HepG2 (cell line): Measurements from ENCODE around the gene SHC1. TPM values are rescaled to one million over a fixed set of nuclear protein-coding genes. Genes with fewer than 3 reads are reported as not detected.
A peak's percentile ranks its signal among the peaks of the same experiment; 100 is the strongest.
"Not testable (repeated sequence)": the region's sequence is repeated elsewhere in the genome, so short reads cannot be mapped to it uniquely, and the experiment has no call there.

ENCODE experiments used
- ATAC-seq: fragments of 200-7000 bp; cut with Tn5 transposase; 3 replicates; pipeline ENCODE4 v1.9.1; 2020; ENCODE audit warnings: mild to moderate bottlenecking, moderate library complexity
- BruUV-seq: library from RNA; stranded (reverse); fragments of 400-500 nt; replicated peaks from 2 replicates; lab custom pipeline; 2021; lab: Mats Ljungman, UMichigan
- CTCF ChIA-PET: fragments of 300-600 bp; formaldehyde crosslinking; extraction: SDS; loops from one replicate; lab custom pipeline; 2021; ENCODE audit warnings: low total read pairs, inconsistent platforms, low intra/inter-chr PET ratio; lab: Yijun Ruan, JAX
- POLR2A ChIA-PET: fragments of 350-600 bp; sonication (Branson Sonifier 250); formaldehyde crosslinking; loops from one replicate; lab custom pipeline; 2020; ENCODE audit warnings: antibody characterized with exemption, inconsistent platforms; lab: Yijun Ruan, JAX
- DNase-seq: peaks from one replicate; pipeline ENCODE4 v3.0.0-alpha.2; 2015; ENCODE audit warnings: low spot score
- FAIRE-seq: peaks from 3 replicates; lab custom pipeline; 2011; peaks lifted over from hg19 to GRCh38; lab: Jason Lieb, UNC
- H2AFZ ChIP-seq: one replicate; pipeline ENCODE4 v1.6.1; 2011; ENCODE audit warnings: low read length, inconsistent platforms
- H3K27ac ChIP-seq: fragments of 300-600 bp; 3 replicates; pipeline ENCODE4 v1.8.0; 2011; ENCODE audit warnings: mixed run types, mild to moderate bottlenecking, mixed read lengths, low read length, inconsistent platforms; ENCODE audit not compliant: insufficient read depth; ENCODE audit errors: extremely low read length
- H3K27me3 ChIP-seq, 2 experiments: fragments of 200-600 bp in 1 of 2; 2 replicates in 1 of 2; 3 replicates in 1 of 2; pipeline versions ENCODE4 v1.6.0 to v1.8.0; 2011; ENCODE audit warnings: low read length in 2 of 2, mild to moderate bottlenecking in 2 of 2, moderate library complexity in 2 of 2, inconsistent platforms in 1 of 2; ENCODE audit not compliant: insufficient read depth in 2 of 2, control insufficient read depth in 1 of 2
- H3K36me3 ChIP-seq, 2 experiments: fragments of 200-600 bp in 1 of 2; replicated peaks in 1 of 2; 2 replicates in 1 of 2; 3 replicates in 1 of 2; pipeline versions ENCODE4 v1.5.1 to v1.8.0; 2011; ENCODE audit warnings: low read length in 2 of 2, inconsistent platforms in 1 of 2; ENCODE audit not compliant: insufficient read depth in 2 of 2, control insufficient read depth in 1 of 2
- H3K4me1 ChIP-seq: 2 replicates; pipeline ENCODE4 v1.5.1; 2012; ENCODE audit warnings: low read length, inconsistent platforms; ENCODE audit not compliant: insufficient read depth
- H3K4me2 ChIP-seq: 2 replicates; pipeline ENCODE4 v1.6.0; 2011; ENCODE audit warnings: low read depth, low read length, inconsistent platforms
- H3K4me3 ChIP-seq, 3 experiments: fragments of 200-600 bp in 1 of 3; sonication (generic), shearing (Covaris generic) in 1 of 3; replicated peaks in 1 of 3; 2 replicates each; pipeline ENCODE4 v1.5.1; 2011 to 2016; ENCODE audit warnings: low read length in 3 of 3, inconsistent platforms in 2 of 3, low read depth in 2 of 3, mild to moderate bottlenecking in 2 of 3, control low read depth in 1 of 3, mixed read lengths in 1 of 3; ENCODE audit not compliant: insufficient read depth in 1 of 3
- H3K79me2 ChIP-seq: one replicate; pipeline ENCODE4 v1.6.1; 2011; ENCODE audit warnings: low read length, inconsistent platforms; ENCODE audit not compliant: insufficient read depth
- H3K9ac ChIP-seq: 2 replicates; pipeline ENCODE4 v1.6.0; 2011; ENCODE audit warnings: mild to moderate bottlenecking, low read depth, low read length, inconsistent platforms; ENCODE audit not compliant: insufficient read depth
- H3K9me3 ChIP-seq: 2 replicates; pipeline ENCODE4 v1.5.1; 2012; ENCODE audit warnings: mild to moderate bottlenecking, low read length
- H4K20me1 ChIP-seq: 2 replicates; pipeline ENCODE4 v1.6.0; 2011; ENCODE audit warnings: inconsistent platforms, mild to moderate bottlenecking, low read length, moderate library complexity; ENCODE audit not compliant: insufficient read depth
- ATF4 ChIP-seq, 2 experiments: fragments of 450-650 bp in 1 of 2; sonication (generic) in 1 of 2; formaldehyde crosslinking; IDR thresholded peaks; 2 replicates each; pipeline versions ENCODE4 v1.5.0 to v1.8.0; 2020 to 2022; ENCODE audit warnings: mild to moderate bottlenecking in 1 of 2, missing genetic modification reagents in 1 of 2
- CEBPB ChIP-seq: IDR thresholded peaks from 2 replicates; pipeline ENCODE4 v1.6.1; 2011; ENCODE audit warnings: low read depth, low read length, improper control_type of control experiment, borderline replicate concordance
- CEBPG ChIP-seq: IDR thresholded peaks from 2 replicates; pipeline ENCODE4 v1.6.1; 2016
- JUNB ChIP-seq: sonication (generic); formaldehyde crosslinking; IDR thresholded peaks from 2 replicates; pipeline ENCODE4 v1.8.0; 2022; ENCODE audit warnings: missing genetic modification reagents, mild to moderate bottlenecking, borderline replicate concordance
- SP4 ChIP-seq: sonication (generic); formaldehyde crosslinking; IDR thresholded peaks from 2 replicates; pipeline ENCODE4 v1.8.1; 2023; ENCODE audit warnings: mild to moderate bottlenecking, missing genetic modification reagents
- TAF1 ChIP-seq: sonication (generic); formaldehyde crosslinking; IDR thresholded peaks from 2 replicates; pipeline ENCODE4 v1.4.0; 2020; ENCODE audit warnings: missing genetic modification reagents
- ZBTB33 ChIP-seq: sonication (generic); formaldehyde crosslinking; IDR thresholded peaks from 2 replicates; pipeline ENCODE4 v1.4.0; 2020; ENCODE audit warnings: missing genetic modification reagents
- ZKSCAN8 ChIP-seq: IDR thresholded peaks from 2 replicates; pipeline ENCODE4 v1.6.1; 2016; ENCODE audit warnings: borderline replicate concordance, missing genetic modification reagents, missing compliant biosample characterization
- ZNF496 ChIP-seq: sonication (generic); formaldehyde crosslinking; IDR thresholded peaks from 2 replicates; pipeline ENCODE4 v1.8.1; 2023; ENCODE audit warnings: mild to moderate bottlenecking, moderate library complexity, missing genetic modification reagents; ENCODE audit not compliant: insufficient replicate concordance
- ZNF749 ChIP-seq: sonication (generic); formaldehyde crosslinking; IDR thresholded peaks from 2 replicates; pipeline ENCODE4 v1.8.0; 2022; ENCODE audit warnings: mild to moderate bottlenecking, missing genetic modification reagents, moderate library complexity, borderline replicate concordance
- WGBS: methylation state at CpG from one replicate; pipeline ENCODE4 v1.1.6; 2017; ENCODE audit warnings: low lambda C conversion rate; 5-methylcytosine and 5-hydroxymethylcytosine counted together
- in situ Hi-C: cut with HindIII; loops from 2 replicates; pipeline ENCODE4 v1.10.0; 2017; ENCODE audit warnings: low pct_unique_long_range_greater_than_20kb; ENCODE audit not compliant: extremely low pct_ligation_motif_present
- intact Hi-C: fragments of 100-400 bp; cut with micrococcal nuclease; formaldehyde crosslinking; loops from one replicate; pipeline ENCODE4 v1.10.0; 2022; ENCODE audit not compliant: unreplicated experiment
- polyA plus RNA-seq, 8 experiments: library from polyadenylated mRNA; depleted of rRNA in 3 of 8; stranded (reverse) in 7 of 8; unstranded in 1 of 8; fragments of >200 nt; fragmentation: Illumina TruSeq in 4 of 8; extraction: Trizol in 4 of 8; gene quantifications; 2 replicates each; pipeline versions ENCODE4 v1.2.1 to v1.2.3, GENCODE V29; 2011 to 2016; ENCODE audit warnings: low read depth in 4 of 8, missing spikeins in 1 of 8, mixed read lengths in 1 of 8; ENCODE audit not compliant: insufficient read depth in 1 of 8
- total RNA-seq, 5 experiments: library from RNA; depleted of rRNA; stranded (reverse); fragments of >200 nt; fragmentation: Illumina TruSeq; extraction: Trizol; gene quantifications; 2 replicates each; pipeline ENCODE4 v1.2.3, GENCODE V29; 2016; ENCODE audit warnings: low read depth in 1 of 5

Gene SHC1
- total and polyA plus RNA-seq, 2 of the 13 experiments (the other 11 are each of a cell fraction or from before 2014, with no cell fraction given): 52.0 to 137 TPM

DNA sequence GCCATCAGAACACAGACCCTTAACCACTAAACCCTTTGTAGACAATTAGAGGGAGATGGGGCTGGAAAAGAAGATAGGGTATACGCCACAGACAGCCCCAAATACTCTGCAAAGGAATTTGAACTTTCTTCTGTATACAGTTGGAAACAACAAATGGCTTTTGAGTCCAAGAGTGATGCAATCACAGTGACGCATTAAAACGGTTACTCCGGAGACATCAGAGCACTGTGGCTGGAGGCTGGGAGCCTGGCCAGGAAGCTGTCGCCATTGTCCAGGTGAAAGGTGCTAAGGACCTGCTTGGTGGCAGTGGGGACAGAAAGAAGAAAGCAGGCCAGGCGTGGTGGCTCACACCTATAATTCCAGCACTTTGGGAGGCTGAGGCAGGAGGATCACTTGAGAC lies 16.8 kb upstream of the SHC1 start:
- peaks cover 18% of the 10 kb centered on the region for H3K79me2 ChIP-seq
- peak in 1 of 2 experiments; percentile 49; a peak in 2 of 4 replicates for TF ChIP-seq ATF4 (CRISPR knock-in tag; IDR thresholded peaks at IDR 0.05)
- TF ChIP-seq SP4 (CRISPR knock-in tag): no peak
- no peak for TF ChIP-seq ZNF496 (CRISPR knock-in tag)
- TF ChIP-seq TAF1: no peak
- TF ChIP-seq CEBPG (CRISPR knock-in tag): peak; percentile 68
- no peak for TF ChIP-seq JUNB (CRISPR knock-in tag)
- TF ChIP-seq ZKSCAN8 (CRISPR knock-in tag): peak; percentile 92; the same call in 1 of the 2 replicates
- TF ChIP-seq ZBTB33 (CRISPR knock-in tag): peak; percentile 33; the same call in 1 of the 2 replicates
- TF ChIP-seq CEBPB: peak; percentile 75
- TF ChIP-seq ZNF749: no peak
- TF ChIP-seq, all 625 proteins: peak for 5
- H2AFZ ChIP-seq: no peak overlapping the region
- no peak overlapping the region for H3K27ac ChIP-seq
- ATAC-seq (no peak), FAIRE-seq (no peak), DNase-seq (no peak)
- H4K20me1 ChIP-seq: no peaks in the 10 kb centered on the region
- H3K36me3 ChIP-seq: peaks cover 5 to 18% of the 10 kb centered on the region in 2 experiments; a peak in 2 of 5 replicates
- 64% methylated on average over 6 of the region's 6 CpGs for WGBS
- H3K27me3 ChIP-seq: no peaks in the 10 kb centered on the region
- no peak overlapping the region for H3K4me3 ChIP-seq
- peaks cover 43% of the 10 kb centered on the region for H3K4me1 ChIP-seq
- ChIA-PET POLR2A (interaction anchor here (1.2 to 2.1 kb wide), 9 partner anchors 12 to 76 kb away, joined by 3 to 8 read pairs (median 5); partner anchors contain the start of genes EFNA4, PBXIP1 and SHC1), CTCF (interaction anchor here (2.1 kb wide), 1 partner anchor 30 kb away, joined by 13 read pairs; no protein-coding TSS in a partner anchor)
- in situ Hi-C loops: no loop called here
- H3K4me2 ChIP-seq: no peak overlapping the region
- intact Hi-C loops: no loop called here
- BruUV-seq: no TSS peak
- no peak overlapping the region for H3K9ac ChIP-seq
- H3K9me3 ChIP-seq: no peaks in the 10 kb centered on the region

- 98% methylated on average over 4 of the region's 4 CpGs for WGBS
- H3K9me3 ChIP-seq, DNase-seq, H3K27ac ChIP-seq, intact Hi-C loops, FAIRE-seq, CTCF ChIA-PET, H3K9ac ChIP-seq, BruUV-seq, H3K27me3 ChIP-seq, H3K4me2 ChIP-seq, in situ Hi-C loops, H3K4me3 ChIP-seq, H2AFZ ChIP-seq, H4K20me1 ChIP-seq, ATAC-seq: not testable (repeated sequence)
- POLR2A ChIA-PET: interaction anchor here (1.7 to 2.1 kb wide), 2 partner anchors 14 to 16 kb away, joined by 6 to 7 read pairs; partner anchors contain the start of gene SHC1
- Histone ChIP-seq H3K4me1 (peaks cover 45% of the 10 kb centered on the region), H3K36me3 (peaks cover 5 to 18% of the 10 kb centered on the region in 2 experiments; a peak in 2 of 5 replicates), H3K79me2 (peaks cover 18% of the 10 kb centered on the region)
These were observed 16.2 kb upstream of the SHC1 start for GRCh38 chr1:154986736-154987135.
